ENCODE data around the gene EVI5.

The EVI5 gene

DNA sequence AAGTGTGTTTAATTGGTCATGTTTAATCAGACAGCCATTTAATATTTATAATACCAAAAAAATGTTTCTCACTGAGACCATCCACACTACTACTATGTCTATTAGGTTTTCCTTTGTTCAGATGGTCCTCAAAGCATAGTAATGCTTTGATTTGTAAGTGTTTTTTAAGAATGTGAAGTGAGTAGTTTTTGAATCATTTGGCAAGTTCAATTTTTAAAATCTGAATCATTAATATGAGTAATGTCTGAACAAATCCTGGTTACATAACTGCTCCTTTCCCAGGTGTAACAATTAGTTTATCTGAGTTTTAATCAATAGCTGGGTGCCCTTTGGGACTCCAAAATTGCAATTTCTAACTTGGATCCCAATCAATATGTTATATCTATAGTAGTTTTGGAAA, 23.5 kb upstream of the EVI5 start:
- TF ChIP-seq GATA2 (IDR thresholded peaks at IDR 0.05; ENCODE audit: low read depth, low read length) (no peak), GATA3 (IDR thresholded peaks at IDR 0.05; ENCODE audit: low read depth, low read length) (no peak)

DNA sequence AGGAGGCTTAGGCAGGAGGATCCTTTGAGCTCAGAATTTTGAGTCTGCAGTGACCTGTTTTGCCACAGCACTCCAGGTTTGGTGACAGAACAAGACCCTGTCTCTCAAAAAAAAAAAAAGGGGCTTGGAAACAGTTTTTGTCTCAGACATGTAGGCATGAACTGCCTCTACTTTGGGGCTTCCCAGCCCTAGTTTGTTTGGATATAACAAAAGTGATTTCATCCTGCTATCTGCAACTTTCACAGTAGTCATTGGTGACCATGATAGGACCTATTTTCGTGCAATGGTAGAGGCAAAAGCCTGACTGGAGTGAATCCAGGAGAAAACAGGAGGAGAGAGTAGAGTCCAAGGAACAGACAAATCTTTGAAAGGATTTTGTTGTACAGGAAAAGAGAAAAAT, 20.3 kb upstream of the EVI5 start:
- TF ChIP-seq GATA3 (IDR thresholded peaks at IDR 0.05; ENCODE audit: low read depth, low read length) (no peak), GATA2 (IDR thresholded peaks at IDR 0.05; ENCODE audit: low read depth, low read length) (no peak)

DNA sequence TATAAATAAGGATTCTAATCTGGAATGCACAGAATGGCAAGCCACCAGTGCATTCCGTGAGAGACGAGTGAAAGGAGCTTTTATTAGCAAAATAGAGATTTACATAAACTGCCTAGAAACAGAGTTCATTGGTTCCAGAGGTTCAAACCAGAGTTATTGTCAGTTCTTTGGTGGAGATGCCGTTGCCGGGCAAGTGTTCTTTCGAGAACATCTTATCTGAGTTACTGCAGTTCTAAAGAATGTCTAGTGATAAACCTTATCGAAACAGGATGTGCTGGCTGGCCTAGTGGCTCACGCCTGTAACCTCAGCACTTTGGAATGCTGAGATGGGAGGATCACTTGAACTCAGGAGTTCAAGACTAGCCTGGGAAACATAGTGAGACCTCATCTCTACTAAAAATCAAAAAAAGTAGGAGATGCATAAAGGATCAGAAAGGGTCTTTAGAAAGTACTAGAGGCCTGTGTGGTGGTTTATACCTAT, 19.9 kb upstream of the EVI5 start:
- TF ChIP-seq GATA2 (IDR thresholded peaks at IDR 0.05; ENCODE audit: low read depth, low read length) (no peak), GATA3 (IDR thresholded peaks at IDR 0.05; ENCODE audit: low read depth, low read length) (no peak)

DNA sequence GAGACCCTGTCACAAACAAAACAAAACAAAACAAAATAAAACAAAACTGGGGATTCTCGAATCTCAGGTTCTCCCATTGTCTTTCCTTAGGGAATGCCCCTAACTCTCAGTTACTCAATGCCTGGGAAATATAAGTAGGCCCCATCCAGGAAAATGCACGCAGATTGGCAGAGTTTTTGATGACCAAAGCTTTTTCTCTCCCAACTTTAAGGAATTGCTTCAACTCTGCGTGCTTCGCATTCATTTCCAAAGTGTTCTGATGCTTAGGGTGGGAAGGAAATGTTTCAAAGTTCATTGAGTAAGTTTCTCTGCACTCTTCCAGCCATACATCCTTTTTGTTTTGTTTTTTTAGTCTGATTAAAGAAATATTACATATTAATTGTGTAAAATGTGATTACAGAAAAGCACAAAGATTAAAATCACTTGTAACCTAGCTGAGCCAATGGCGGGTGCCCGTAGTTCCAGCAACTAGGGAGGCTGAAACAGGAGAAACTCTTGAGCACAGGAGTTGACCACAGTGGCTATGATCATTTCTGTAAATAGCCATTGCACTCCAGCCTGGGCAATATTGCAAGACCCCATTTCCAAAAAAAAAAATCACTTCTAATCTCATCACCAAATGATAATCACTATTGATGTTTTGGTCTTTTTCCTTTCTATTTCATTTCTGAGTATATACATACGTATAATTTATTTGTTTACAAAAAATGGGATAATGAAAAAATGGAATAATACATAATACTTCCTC, 18.4 kb upstream of the EVI5 start:
- TF ChIP-seq GATA3 (IDR thresholded peaks at IDR 0.05; ENCODE audit: low read depth, low read length) (no peak), GATA2 (IDR thresholded peaks at IDR 0.05; ENCODE audit: low read depth, low read length) (no peak)

DNA sequence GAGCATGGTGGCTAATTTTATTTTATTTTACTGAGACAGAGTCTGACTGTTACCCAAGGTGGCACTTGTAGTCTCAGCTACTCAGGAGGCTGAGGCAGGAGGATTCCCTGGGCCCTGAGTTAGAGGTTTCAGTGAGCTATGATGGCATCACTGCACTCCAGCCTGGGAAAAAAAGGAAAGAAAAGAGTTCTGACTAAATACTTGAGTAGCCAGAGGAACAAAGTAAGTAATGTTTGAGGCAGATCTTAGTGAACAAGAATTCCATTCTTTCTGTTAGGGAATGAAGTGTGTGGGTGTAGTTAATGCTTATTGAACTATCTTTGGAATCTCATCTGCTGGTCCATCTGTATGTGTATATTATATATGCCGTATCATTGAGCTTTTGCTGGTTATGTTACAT, 13.1 kb upstream of the EVI5 start:
- TF ChIP-seq GATA3 (IDR thresholded peaks at IDR 0.05; ENCODE audit: low read depth, low read length), result no peak
- TF ChIP-seq GATA2 (IDR thresholded peaks at IDR 0.05; ENCODE audit: low read depth, low read length), result no peak

DNA sequence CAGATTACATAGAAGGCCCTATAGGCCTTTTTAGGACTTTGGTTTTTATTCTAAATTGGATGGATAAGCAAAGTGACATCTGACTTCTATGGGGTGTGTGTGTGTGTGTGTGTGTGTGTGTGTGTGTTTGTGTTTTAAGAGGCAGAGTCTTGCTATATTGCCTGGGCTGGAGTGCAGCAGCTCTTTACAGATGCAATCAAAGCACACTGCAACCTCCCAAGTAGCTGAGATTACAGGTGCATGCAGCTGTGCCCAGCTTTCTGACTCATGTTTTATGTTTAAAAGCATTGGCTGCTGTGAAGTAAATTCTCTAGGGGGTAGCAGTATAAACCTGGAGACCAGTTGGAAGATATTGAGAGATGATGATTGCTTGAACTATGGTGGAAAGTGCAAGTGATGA, 12.4 kb upstream of the EVI5 start:
- TF ChIP-seq GATA2 (IDR thresholded peaks at IDR 0.05; ENCODE audit: low read depth, low read length), result no peak
- TF ChIP-seq GATA3 (IDR thresholded peaks at IDR 0.05; ENCODE audit: low read depth, low read length), result no peak

DNA sequence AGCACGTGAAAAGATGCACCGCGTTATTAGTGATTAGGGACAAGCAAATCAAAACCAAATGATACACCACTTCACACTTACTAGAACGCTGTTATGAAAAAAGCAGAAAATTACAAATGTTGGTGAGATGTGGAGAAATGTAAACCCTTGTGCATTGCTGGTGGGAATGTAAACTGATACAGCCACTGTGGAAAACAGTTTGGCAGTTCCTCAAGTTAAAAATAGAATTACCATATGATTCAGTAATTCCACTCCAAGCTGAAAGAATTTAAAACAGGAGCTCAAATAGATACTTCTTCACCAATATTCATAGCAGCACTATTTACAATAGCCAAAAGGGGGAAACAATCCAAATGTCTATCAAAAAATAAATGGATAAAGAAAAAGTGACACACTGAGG, 10.3 kb upstream of the EVI5 start:
- TF ChIP-seq GATA3 (IDR thresholded peaks at IDR 0.05; ENCODE audit: low read depth, low read length) (no peak), GATA2 (IDR thresholded peaks at IDR 0.05; ENCODE audit: low read depth, low read length) (no peak)

DNA sequence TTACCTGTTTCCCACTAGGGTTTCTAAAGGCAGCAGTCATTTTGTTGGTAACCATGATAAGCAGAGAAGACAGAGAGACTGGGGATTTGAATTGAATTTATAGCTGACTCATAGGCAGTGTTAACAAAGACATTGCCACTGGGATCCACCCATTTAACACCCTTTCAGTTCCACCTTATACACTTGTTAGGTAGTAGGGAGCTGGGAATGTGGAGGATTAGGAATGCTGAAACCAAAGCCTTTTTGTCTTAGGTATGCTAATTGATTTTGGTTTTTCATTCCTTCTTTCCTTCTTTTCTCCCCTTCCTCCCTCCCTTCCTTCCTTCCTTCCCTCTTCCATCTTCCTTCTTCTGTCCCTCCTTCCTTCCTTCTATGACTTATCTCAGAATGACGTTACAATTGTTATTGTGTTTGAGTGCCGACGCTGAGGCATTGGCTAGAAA, 7.5 kb upstream of the EVI5 start:
- TF ChIP-seq GATA3 (IDR thresholded peaks at IDR 0.05; ENCODE audit: low read depth, low read length), result no peak
- no peak for TF ChIP-seq GATA2 (IDR thresholded peaks at IDR 0.05; ENCODE audit: low read depth, low read length)

DNA sequence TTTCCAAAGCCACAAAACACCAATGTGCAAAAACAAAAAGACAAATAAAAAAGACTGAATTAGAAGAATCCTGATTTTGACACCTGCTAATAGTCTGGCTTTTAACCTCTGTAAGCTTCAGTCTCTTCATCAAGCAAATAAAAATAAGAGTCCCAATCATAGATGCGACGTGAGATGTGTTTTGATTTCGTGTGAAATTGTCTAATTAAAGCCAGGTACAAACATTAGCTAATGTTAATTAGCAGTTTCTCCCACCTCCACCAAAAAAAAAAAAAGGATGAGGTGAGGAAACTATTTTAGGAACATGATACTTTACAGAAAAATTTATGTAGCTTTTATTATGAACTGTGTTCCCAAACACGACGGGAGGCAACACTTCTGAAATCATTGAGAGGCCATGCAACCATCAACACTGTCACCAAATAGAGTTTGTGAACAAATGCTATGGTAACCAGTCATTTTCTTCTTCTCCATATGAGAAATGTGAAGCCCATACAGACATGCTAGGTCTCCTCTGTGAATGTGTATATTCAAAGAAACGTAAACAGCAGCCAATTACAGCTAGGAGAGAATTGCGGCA, 6.7 kb upstream of the EVI5 start:
- no peak for TF ChIP-seq GATA3 (IDR thresholded peaks at IDR 0.05; ENCODE audit: low read depth, low read length)
- TF ChIP-seq GATA2 (IDR thresholded peaks at IDR 0.05; ENCODE audit: low read depth, low read length), result no peak

DNA sequence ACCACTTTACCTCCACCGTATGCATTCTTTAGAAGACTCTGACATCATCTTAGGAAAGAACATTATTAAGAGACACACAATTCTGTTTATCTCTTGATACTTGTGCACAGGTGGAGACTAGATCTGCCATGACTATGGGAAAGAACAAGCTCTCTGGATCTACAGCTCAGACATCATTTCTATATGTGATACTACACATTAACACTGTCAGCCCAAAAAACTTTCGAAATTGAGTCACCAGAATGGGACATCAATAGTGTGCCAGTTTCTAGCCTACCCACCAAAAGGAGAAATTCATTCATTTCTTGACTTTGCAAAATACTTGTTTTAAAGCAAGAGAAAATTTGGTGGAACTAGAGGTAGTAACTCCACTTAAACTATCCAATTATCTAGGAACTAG, 6.0 kb upstream of the EVI5 start:
- TF ChIP-seq GATA2 (IDR thresholded peaks at IDR 0.05; ENCODE audit: low read depth, low read length), result no peak
- no peak for TF ChIP-seq GATA3 (IDR thresholded peaks at IDR 0.05; ENCODE audit: low read depth, low read length)

DNA sequence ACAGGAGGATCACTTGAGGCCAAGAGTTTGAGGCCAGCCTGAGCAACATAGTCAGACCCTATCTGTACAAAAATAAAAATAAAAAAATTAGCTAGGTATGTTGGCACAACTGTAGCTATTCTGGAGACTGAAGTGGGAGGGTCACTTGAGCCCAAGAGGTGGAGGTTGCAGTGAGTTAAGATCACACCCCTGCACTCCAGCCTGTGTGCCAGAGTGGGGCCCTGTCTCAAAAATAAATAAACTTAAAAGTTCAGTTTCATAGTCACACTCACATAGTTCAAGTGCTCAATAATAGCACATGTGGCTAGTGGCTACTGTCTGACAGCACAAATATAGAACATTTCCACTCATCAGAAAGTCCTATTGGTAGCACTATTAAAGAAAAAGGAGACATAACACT, 5.2 kb upstream of the EVI5 start:
- TF ChIP-seq GATA2 (IDR thresholded peaks at IDR 0.05; ENCODE audit: low read depth, low read length), result no peak
- TF ChIP-seq GATA3 (IDR thresholded peaks at IDR 0.05; ENCODE audit: low read depth, low read length), result no peak

DNA sequence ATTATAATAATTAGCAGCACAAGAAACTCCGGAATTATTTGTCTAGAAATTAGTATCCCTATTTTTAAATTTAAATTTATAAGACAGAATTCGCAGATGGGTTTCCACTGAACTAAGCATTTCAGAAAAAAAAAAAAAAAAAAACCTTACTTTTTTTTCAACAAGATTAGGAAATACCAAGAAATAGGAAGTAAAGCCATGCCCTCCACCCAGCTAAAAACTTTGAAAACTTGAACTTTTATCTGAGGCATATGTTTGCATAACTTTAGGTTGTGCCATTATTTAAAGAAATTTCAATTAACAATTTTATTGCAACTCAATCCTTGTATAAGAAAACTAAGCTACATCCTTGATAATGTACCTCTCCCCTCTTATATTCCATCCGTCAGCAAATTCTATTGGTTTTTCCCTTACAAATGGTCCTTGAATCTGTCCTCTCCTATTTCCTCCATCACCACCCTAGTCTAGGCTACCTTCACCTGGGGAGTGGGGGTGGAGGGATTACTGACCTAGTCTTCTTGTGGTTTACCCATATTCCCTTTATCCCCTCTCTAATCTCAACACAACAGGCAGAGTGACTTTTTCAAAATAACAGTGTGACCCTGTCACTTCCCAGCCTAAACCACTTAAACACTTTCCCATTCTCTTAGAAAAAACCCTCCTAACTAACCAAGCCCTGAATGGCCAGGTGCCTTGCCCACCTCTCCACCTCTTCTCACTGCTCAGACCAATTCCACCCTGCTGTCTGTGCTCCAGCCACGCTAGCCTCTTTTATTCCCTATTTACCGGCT, 1.4 kb upstream of the EVI5 start:
- TF ChIP-seq GATA2 (IDR thresholded peaks at IDR 0.05; ENCODE audit: low read depth, low read length), result no peak
- no peak for TF ChIP-seq GATA3 (IDR thresholded peaks at IDR 0.05; ENCODE audit: low read depth, low read length)

DNA sequence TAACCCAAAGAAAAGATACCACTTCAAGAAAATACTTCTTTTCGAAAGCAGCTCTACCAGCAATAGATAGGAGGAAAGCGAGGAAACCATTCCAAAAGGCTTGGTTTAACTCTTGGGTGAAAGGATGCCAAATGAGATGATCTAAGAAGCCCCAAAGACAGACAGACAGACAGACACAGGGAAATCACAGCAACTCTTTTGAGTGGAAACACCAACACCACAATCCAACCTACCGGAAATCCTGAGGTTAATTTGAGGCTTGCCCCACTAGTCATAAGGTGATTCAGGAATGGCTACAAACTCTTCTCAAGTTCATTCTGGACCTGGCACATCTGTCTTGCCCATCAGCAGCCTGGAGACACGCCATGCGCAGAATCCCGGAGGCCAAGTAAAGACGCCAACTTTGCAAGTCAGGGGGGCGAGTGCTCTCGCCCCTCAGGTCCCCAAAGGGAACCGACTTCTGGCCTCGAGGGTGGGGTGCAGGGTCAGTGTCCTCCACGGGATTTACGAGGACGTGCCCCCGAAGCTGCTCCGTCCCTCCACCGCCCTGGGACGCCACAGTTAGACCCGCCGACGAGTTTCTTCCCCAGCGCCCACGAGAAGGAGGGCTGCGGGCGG, 778 bp downstream of the EVI5 start:
- no peak for TF ChIP-seq GATA3 (IDR thresholded peaks at IDR 0.05; ENCODE audit: low read depth, low read length)
- TF ChIP-seq GATA2 (IDR thresholded peaks at IDR 0.05; ENCODE audit: low read depth, low read length), result no peak

DNA sequence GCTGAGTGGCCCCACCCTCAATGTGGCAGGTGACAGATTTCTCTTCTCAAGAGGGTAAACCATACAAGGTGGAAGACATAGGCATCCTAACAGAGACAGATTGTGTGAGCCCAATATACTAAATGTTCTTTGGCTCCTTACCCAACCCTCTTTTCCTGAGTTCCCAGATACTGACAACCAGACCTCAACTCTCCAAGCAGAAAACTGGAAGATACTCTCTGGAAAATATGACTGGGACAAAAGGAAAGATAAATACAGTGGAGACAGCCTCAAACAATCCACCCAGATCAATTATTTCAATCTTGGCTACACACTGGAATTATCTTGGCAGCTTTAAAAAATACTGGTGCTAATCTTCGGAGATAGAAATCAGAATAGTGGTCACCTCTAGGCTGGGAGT, 6.5 kb downstream of the EVI5 start:
- TF ChIP-seq GATA2 (IDR thresholded peaks at IDR 0.05; ENCODE audit: low read depth, low read length), result no peak
- TF ChIP-seq GATA3 (IDR thresholded peaks at IDR 0.05; ENCODE audit: low read depth, low read length), result no peak

All from SH-SY5Y (cell line).